Ishikawa (cell line): Measurements from ENCODE around the gene NT5C3A.

Source experiments
- CEBPB ChIP-seq: IDR thresholded peaks from 2 replicates; pipeline ENCODE4 v1.6.1; 2012
- EP300 ChIP-seq: IDR thresholded peaks from 2 replicates; pipeline ENCODE4 v1.6.1; 2012; ENCODE audit warnings: borderline replicate concordance
- FOXM1 ChIP-seq: IDR thresholded peaks from 2 replicates; pipeline ENCODE4 v1.6.1; 2012; ENCODE audit warnings: low read depth, borderline replicate concordance
- MAX ChIP-seq: IDR thresholded peaks from 2 replicates; pipeline ENCODE4 v1.6.1; 2012
- RAD21 ChIP-seq: IDR thresholded peaks from 2 replicates; pipeline ENCODE4 v1.6.1; 2012; ENCODE audit warnings: low read depth
- TAF1 ChIP-seq: IDR thresholded peaks from 2 replicates; pipeline ENCODE4 v1.6.1; 2012; ENCODE audit warnings: low read depth, mild to moderate bottlenecking
- TCF12 ChIP-seq: IDR thresholded peaks from 2 replicates; pipeline ENCODE4 v1.6.1; 2012; ENCODE audit warnings: low read depth
- USF1 ChIP-seq: IDR thresholded peaks from 2 replicates; pipeline ENCODE4 v1.6.1; 2012
- TF ChIP-seq, protein P1 (sequence below): IDR thresholded peaks from 2 replicates; pipeline ENCODE4 v1.6.1; 2012; ENCODE audit warnings: low read depth, mild to moderate bottlenecking

- TF ChIP-seq CEBPB (no peak), MAX (no peak), TCF12 (no peak), USF1 (no peak), TAF1 (no peak), RAD21 (no peak), EP300 (no peak), FOXM1 (no peak)
- TF ChIP-seq, protein P1, sequence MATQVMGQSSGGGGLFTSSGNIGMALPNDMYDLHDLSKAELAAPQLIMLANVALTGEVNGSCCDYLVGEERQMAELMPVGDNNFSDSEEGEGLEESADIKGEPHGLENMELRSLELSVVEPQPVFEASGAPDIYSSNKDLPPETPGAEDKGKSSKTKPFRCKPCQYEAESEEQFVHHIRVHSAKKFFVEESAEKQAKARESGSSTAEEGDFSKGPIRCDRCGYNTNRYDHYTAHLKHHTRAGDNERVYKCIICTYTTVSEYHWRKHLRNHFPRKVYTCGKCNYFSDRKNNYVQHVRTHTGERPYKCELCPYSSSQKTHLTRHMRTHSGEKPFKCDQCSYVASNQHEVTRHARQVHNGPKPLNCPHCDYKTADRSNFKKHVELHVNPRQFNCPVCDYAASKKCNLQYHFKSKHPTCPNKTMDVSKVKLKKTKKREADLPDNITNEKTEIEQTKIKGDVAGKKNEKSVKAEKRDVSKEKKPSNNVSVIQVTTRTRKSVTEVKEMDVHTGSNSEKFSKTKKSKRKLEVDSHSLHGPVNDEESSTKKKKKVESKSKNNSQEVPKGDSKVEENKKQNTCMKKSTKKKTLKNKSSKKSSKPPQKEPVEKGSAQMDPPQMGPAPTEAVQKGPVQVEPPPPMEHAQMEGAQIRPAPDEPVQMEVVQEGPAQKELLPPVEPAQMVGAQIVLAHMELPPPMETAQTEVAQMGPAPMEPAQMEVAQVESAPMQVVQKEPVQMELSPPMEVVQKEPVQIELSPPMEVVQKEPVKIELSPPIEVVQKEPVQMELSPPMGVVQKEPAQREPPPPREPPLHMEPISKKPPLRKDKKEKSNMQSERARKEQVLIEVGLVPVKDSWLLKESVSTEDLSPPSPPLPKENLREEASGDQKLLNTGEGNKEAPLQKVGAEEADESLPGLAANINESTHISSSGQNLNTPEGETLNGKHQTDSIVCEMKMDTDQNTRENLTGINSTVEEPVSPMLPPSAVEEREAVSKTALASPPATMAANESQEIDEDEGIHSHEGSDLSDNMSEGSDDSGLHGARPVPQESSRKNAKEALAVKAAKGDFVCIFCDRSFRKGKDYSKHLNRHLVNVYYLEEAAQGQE: no peak
Observed at GRCh38 chr7:33111614-33112013, 49.0 kb upstream of the NT5C3A start.
